ENCODE results near the gene EXOC3L2.
"Not testable (repeated sequence)": the region's sequence is repeated elsewhere in the genome, so short reads cannot be mapped to it uniquely, and the experiment has no call there.

EXOC3L2 gene

DNA sequence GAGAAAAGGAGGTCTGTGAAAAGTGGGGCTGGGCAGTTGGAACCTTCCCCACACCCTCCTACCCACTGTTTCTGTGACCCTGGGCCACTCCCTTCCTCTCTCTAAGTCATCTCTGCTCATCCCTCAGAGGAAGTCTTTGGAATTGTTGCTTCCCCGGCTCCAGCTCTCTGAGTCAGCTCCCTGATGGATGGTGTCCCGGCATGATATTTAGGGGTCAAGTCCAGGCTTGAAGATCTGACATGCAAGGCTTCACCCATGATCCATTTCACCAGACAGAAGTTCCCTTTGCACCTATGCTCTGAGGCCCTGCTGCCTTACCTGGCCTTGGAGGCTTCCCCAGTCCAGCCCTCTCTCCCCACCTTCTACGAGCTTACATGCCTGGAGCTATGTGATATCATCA is 13.3 kb downstream of the EXOC3L2 start:
- no peak overlapping the region for H3K4me3 ChIP-seq (ENCODE audit: low read depth, low read length)
- in situ Hi-C loops (cut with HindIII; ENCODE audit: low sequenced_read_pairs), result loop anchor here (25.0 kb wide), 1 partner anchor 120 kb away; no protein-coding TSS in a partner anchor
- TF ChIP-seq, protein P1, sequence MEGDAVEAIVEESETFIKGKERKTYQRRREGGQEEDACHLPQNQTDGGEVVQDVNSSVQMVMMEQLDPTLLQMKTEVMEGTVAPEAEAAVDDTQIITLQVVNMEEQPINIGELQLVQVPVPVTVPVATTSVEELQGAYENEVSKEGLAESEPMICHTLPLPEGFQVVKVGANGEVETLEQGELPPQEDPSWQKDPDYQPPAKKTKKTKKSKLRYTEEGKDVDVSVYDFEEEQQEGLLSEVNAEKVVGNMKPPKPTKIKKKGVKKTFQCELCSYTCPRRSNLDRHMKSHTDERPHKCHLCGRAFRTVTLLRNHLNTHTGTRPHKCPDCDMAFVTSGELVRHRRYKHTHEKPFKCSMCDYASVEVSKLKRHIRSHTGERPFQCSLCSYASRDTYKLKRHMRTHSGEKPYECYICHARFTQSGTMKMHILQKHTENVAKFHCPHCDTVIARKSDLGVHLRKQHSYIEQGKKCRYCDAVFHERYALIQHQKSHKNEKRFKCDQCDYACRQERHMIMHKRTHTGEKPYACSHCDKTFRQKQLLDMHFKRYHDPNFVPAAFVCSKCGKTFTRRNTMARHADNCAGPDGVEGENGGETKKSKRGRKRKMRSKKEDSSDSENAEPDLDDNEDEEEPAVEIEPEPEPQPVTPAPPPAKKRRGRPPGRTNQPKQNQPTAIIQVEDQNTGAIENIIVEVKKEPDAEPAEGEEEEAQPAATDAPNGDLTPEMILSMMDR (IDR thresholded peaks at IDR 0.05; ENCODE audit: low read depth, low read length, missing control alignments), result no peak
- no peak for DNase-seq (ENCODE audit: low read depth)

DNA sequence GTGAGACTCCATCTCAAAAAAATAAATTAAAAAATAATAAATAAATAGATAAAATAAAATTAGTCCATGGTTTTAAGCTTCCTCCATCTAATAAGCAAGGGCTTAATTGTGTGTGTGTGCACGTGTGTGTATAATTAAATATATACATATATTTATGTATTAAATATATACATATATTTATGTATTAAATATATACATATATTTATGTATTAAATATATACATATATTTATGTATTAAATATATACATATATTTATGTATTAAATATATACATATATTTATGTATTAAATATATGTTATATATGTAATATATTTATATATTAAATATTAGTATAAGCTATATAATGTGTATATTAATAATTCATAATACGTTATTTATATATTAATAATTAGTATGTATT is 16.2 kb downstream of the EXOC3L2 start:
- DNase-seq (ENCODE audit: low read depth); H3K4me3 ChIP-seq (ENCODE audit: low read depth, low read length): not testable (repeated sequence)
- in situ Hi-C loops (cut with HindIII; ENCODE audit: low sequenced_read_pairs), result loop anchor here (25.0 kb wide), 1 partner anchor 117 kb away; no protein-coding TSS in a partner anchor

DNA sequence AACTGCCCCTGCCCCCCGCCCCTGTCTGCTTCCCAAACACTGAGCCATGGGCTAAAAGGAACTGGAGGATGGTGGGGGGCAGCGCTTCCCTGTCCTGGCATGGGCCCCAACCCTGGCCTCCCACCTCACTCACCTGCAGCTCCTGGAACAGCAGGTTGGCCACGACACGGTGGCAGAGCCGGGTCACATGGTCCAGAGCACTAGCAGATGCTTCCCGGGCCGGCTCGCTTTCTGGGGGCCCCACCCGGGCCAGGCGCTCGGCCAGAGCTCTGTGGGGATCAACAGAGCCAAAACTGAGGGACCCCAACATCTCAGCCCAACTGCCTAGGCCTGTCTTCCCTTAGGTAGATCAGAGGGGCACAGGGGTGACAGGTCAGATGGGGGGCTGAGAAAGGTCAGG is 20.6 kb downstream of the EXOC3L2 start:
- DNase-seq (ENCODE audit: low read depth), result no peak
- in situ Hi-C loops (cut with HindIII; ENCODE audit: low sequenced_read_pairs), result loop anchor here (25.0 kb wide), 1 partner anchor 112 kb away; no protein-coding TSS in a partner anchor
- no peak overlapping the region for H3K4me3 ChIP-seq (ENCODE audit: low read depth, low read length)
- TF ChIP-seq, protein P1 (IDR thresholded peaks at IDR 0.05; ENCODE audit: low read depth, low read length, missing control alignments), result no peak

DNA sequence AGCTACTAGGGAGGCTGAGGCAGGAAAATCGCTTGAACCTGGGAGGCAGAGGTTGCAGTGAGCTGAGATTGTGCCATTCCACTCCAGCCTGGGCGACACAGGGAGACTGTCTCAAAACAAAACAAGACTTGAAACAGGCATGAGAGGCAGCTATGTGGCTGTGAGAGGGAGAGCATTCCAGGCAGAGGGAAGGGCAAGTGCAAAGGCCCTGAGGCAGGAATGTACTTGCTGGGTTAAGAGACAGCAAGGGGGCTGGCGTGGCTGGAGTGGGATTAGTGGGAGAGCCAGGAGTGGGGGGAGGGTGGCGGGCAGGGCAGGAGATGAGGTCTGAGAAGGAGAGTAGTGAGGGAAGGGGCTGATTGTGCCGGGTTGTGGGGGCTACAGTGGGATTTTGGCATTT is 21.3 kb downstream of the EXOC3L2 start:
- TF ChIP-seq, protein P1 (IDR thresholded peaks at IDR 0.05; ENCODE audit: low read depth, low read length, missing control alignments), result no peak
- no peak overlapping the region for H3K4me3 ChIP-seq (ENCODE audit: low read depth, low read length)
- in situ Hi-C loops (cut with HindIII; ENCODE audit: low sequenced_read_pairs), result no loop called here
- DNase-seq (ENCODE audit: low read depth), result no peak

DNA sequence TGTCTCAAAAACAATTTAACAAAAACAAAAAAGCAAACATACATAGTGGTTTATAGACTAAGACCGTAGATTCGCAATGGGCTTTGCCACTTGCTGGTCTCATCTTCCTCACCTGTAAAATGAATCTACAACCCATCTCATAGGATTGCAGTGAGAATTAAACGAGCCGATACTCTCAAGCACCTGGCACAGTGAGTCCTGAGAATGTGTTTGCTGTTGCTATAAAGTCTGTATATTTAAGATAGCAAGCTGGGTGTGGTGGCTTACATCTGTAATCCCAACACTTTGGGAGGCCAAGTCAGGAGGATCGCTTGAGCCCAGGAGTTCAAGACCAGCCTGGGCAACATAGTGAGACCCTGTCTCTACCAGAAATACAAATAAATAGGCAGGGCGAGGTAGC is 22.5 kb downstream of the EXOC3L2 start:
- H3K4me3 ChIP-seq (ENCODE audit: low read depth, low read length), result no peak overlapping the region
- in situ Hi-C loops (cut with HindIII; ENCODE audit: low sequenced_read_pairs), result no loop called here
- DNase-seq (ENCODE audit: low read depth), result no peak
- TF ChIP-seq, protein P1 (IDR thresholded peaks at IDR 0.05; ENCODE audit: low read depth, low read length, missing control alignments), result no peak

DNA sequence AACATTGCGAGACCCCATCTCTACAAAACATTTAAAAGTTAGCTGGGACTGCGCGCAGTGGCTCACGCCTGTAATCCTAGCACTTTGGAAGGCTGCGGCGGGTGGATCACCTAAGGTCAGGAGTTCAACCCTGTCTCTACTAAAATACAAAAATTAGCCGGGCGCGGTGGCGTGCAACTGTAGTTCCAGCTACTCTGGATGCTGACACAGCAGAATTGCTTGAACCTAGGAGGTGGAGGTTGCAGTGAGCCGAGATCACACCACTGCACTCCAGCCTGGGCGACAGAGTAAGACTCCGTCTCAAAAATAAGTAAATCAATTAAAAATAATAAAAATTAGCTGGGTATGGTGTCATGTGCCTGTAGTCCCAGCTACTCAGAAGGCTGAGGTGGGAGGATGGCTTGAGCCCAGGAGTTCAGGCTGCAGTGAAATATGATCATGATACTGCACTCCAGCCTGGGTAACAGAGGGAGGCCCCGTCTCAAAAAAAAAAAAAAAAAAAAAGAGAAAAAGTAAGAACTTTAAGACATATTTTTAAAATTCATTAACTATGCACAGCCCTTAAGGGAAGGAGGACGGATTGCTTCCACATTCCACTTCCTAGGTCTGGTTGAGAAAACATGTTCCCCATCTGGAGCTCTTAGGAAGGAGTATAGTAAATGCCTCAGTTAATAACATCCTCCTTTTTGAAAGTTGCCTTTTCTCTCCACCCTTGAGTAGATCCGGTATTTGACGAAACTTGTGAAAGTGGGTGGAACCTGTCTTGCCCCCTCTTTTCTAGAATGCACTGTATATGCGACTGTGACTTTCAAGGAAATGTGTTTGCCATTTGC is 26.1 kb downstream of the EXOC3L2 start:
- TF ChIP-seq, protein P1 (IDR thresholded peaks at IDR 0.05; ENCODE audit: low read depth, low read length, missing control alignments), result no peak
- DNase-seq (ENCODE audit: low read depth), result no peak
- in situ Hi-C loops (cut with HindIII; ENCODE audit: low sequenced_read_pairs), result no loop called here
- no peak overlapping the region for H3K4me3 ChIP-seq (ENCODE audit: low read depth, low read length)

DNA sequence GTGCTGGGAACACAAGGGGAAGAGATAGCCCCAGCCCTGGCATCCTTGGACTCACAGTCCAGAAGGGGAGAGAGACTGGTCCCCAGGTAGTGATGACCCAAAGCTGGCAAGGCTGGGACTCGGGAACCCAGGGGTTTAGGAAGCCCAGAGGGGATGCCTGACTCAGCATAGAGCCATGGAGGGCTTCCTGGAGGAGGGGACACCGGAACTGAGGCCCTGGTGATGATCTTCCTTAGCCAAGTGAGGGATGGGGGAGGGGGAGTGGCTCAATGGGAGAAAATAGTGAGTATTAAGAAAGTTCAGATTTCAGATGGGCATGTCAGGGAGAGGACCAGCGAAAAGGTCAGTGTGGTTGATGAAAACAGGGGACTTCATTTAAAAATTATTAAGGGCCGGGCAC is 26.8 kb downstream of the EXOC3L2 start:
- TF ChIP-seq, protein P1 (IDR thresholded peaks at IDR 0.05; ENCODE audit: low read depth, low read length, missing control alignments), result no peak
- DNase-seq (ENCODE audit: low read depth), result no peak
- H3K4me3 ChIP-seq (ENCODE audit: low read depth, low read length), result no peak overlapping the region
- in situ Hi-C loops (cut with HindIII; ENCODE audit: low sequenced_read_pairs), result no loop called here
